HPDE6-E6E7 (cell line): ENCODE results near the gene CRABP1.

Experiments used
- DNase-seq: peaks from one replicate; pipeline ENCODE4 v3.0.0; 2011; ENCODE audit warnings: missing footprints; ENCODE audit errors: extremely low spot score

CRABP1 gene

DNA sequence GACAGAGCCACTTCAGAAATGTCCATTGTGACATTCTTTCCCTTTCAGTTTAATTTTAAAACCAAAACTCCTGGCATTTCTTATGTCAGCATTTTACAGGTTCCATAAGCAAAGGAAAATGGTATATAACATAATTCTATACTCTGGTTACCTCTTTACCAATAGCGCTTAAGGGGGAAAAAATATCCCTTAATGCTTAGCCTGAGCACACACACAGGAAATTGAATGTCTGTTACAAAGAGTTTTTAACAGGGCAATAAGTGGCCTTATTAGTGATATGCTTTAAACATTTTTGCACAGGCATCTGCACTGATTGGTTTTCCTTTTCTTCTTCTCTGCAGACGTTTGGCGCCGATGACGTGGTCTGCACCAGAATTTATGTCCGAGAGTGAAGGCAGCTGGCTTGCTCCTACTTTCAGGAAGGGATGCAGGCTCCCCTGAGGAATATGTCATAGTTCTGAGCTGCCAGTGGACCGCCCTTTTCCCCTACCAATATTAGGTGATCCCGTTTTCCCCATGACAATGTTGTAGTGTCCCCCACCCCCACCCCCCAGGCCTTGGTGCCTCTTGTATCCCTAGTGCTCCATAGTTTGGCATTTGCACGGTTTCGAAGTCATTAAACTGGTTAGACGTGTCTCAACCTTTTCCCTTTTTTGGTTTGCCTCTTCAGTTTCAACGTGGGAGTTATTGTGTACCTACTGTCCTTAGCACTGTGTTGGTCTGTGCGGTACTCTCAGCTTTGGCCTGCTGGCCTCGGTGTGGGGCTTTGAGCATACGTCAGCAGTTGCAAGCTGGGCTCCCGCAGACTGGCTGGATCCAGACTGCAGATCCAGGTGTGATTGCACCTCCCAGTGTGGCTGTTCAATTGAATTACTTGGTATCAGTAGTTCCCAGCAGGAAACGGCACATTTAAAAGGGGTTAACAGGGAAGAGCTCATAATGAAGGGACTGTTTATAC is 7.7 kb downstream of the CRABP1 start:
- DNase-seq: no peak

DNA sequence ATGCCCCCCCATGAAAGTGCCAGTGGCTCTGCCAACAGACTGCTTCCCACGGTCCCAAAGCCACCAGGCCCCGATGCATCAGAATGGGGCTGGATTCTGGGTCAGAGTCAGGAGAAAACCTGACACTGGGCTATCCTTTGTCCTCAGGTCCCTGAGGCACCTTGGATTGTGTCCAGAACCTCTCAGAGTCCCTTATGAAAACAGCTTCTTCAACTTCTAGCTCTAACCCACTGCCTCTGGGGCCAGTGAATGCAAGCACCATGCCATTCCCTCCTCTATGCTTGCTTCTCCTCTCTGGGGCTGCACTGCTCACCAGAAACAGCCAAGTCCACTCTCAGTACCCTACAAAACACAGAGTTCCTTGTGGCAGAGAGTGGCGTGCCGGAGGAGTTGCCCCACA is 9.9 kb downstream of the CRABP1 start:
- DNase-seq: no peak

DNA sequence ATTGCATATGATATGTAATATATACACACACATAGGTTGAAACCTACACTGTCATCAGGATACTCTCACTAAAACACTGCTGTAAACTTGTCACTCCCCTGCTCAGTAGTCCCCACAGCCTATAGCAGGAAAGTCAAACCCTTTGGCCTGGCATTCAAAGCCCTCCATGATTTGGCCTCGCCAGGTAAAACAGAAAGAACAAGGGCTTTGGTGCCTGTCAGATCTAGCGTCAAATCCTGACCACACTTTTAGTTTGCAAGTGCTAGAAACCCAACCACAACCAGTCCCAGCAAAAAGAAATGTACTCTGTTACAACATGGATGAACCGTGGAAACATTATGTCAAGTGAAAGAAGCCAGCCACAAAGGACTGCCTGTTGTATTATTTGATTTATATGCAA is 11.4 kb downstream of the CRABP1 start:
- no peak for DNase-seq

DNA sequence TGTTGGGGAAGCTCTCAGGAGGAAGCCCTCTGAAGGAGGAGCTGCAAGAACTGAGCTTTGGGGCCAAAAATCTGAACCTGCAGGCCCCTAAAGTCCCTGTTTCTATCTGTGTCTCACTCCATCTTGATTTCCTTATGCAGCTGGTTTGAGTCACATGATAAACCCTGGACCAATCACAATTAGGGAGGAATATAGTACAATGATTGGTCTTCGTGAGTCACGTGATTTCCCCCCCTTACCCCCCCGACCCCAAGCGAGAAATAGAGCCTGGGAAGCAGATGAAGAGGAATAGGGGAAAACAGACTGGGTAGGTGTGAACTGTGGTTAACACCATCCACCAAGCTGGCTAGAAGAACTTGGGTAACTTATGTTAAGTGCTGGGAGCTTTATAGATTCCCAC is 12.9 kb downstream of the CRABP1 start:
- DNase-seq: no peak

DNA sequence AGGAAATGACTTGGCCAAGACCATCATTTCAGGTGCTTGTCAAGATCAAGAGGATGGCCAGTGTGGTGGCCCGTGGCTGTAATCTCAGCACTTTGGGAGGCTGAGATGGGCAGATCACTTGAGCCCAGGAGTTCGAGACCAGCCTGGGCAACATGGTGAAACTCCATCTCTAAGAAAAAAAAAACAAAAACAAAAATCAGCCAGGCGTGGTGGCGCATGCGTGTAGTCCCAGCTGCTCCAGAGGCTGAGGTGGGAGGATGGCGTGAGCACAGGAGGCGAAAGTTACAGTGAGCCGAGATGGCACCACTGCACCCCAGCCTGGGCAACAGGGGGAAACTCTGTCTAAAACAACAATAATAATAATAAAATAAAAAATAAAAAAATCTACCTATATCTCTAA is 15.0 kb downstream of the CRABP1 start:
- no peak for DNase-seq

DNA sequence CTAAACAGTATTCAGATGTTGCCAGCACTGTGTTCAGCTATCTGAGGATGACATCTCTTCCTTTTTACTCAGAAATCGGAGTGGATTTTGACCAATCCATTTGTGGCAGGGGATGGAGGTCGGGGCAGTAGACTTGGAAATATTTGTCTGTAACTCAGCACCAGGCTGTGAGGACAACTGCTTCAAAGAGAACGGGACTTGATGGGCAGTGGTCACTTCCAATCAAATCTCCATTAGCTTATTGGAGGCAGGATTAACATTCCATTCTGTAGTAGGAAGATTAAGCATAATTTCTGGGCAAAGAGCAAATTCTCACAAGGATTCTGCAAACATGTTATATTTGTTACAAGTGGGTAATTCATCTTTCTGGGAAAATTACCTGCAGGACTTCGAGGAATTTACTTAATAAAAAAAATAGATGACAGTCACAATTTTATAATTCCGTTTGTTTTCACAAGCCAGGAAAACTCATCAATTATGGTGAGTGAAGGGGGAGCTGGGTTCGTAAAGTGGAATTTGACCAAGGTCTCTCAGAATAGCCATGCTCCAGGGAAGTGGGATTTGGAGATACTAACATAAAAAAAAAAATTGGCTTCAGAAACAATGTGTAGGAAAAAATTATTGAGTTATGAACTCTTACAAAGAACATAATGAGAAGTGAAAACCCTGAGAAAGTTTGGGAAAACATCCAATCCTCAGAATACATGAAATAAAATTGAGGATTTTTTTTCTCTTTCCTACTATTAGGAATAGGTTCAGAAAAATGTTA is 18.1 kb downstream of the CRABP1 start:
- DNase-seq: no peak

DNA sequence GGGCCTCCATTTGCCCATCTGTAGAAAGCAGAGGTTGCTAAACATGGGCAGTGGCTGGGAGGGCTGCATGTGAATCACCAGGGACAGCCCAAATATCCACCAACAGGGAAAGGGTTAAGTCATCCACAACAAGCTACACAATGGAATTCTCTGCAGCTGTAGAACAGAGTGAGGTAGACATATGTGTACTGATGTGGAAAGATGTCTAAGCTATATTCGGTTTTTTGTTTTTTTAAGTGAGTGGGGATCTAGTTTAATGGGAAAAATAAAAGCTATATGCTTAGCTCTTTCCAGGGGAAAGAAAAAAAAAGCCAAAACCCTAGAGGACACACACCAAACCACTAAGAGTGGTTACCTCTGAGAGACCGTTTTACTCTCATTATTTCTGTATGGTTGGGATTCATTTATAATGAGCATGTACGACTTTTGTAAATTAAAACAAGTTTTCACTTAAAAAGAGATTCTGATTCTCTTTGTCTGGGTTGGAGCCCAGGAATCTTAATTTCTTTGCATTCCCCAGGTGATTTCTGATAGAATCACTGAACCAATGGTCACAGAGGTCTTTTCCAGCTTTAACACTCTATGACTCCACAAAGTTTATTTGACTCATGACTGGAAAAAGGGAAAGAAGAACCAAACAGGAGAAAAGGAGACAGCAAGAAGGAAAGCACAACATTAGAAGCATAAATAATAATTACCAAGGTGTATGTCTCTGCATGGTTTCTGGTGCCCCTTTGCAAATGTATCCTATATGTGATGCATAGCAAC is 19.1 kb downstream of the CRABP1 start:
- DNase-seq: no peak

DNA sequence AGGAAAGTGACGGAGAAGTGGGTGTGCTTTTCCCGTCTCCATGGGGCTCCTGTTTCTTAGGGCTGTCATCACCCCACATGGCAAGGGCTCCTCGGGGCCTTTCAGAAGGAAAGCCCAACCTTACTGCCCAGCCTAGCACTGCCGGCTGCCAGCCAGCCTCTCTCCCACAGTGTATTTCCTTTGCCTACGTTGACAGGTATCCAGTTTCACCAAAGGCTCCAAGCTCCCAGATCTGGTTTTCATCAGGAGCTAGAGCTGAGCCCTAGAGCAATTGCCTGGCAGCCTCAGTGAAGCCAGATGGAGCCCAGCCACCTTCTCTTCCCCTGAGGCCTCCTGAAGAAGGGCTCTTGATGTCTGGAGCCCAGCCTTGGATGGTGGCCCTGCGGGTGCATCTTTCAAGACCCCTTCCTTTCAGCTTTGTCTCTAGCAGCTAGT is 20.2 kb downstream of the CRABP1 start:
- DNase-seq: no peak

DNA sequence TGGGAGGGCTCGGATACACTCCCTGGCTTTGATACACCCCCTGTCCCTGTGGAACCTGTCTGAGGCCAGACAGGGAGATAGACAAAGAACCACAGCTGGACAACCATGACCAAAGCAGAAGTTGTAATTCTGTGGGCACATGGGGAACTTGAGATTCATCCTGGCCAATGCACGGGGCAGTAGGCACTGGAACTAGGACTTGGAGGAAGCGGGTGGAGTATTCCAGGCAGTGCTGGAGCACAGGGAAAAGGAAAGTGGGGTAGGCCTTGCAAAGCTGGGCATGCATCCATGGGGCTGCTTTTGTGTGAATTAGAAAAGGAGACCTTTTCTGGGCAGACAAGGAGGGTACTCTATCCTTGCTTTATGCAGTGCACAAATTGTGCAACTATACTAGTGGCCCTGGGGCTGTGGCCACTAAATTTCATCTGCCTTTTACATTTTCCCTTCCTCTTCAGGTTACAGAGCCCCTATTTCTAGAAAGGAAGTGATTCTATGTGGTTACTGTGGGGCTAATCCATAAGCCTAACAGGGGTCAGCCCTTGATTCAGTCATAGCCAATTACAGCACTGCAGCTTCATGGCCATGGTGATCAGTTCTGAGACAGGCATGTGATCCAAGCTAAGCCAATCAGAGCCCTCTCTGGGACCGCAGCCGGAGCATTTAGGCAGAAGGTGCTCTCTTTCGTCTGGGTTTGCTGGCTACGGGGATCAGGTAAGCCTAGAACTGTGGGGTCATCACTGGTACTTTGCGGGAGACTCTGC is 21.0 kb downstream of the CRABP1 start:
- no peak for DNase-seq

DNA sequence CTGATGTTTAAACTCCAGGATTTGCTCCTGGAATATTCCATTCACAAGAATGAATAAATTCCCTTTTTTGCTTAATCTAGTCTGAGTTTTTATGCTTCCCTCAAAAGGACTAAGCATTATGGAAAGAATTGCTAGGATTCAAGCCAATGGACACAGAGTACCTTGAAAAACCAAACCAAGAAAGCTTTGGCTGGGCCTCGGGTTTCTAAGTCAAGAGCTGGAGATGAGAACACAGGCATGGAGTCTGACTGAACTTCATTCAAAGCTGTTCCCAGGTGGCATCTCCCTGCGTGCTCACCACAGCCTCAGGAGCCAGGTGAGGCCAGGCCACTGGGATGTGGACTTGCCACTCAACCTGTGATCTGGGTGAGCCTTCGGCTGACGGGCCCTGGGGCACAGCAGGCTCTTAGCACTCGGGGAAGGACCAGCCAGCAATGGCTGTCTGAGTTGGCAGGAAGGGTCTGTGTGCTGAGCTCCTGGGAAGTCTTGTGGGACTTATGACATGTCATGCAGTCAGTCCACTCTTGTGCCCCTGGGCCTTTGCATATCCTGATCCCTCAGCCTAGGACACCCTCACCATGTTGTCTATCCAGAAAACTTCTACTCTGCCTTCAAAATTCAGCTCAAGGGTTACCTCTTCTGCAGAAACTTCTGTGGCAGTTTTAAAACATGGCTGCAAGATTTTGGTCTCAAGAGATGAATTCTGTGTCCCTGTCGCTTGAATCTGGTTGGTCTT is 21.8 kb downstream of the CRABP1 start:
- DNase-seq: no peak

DNA sequence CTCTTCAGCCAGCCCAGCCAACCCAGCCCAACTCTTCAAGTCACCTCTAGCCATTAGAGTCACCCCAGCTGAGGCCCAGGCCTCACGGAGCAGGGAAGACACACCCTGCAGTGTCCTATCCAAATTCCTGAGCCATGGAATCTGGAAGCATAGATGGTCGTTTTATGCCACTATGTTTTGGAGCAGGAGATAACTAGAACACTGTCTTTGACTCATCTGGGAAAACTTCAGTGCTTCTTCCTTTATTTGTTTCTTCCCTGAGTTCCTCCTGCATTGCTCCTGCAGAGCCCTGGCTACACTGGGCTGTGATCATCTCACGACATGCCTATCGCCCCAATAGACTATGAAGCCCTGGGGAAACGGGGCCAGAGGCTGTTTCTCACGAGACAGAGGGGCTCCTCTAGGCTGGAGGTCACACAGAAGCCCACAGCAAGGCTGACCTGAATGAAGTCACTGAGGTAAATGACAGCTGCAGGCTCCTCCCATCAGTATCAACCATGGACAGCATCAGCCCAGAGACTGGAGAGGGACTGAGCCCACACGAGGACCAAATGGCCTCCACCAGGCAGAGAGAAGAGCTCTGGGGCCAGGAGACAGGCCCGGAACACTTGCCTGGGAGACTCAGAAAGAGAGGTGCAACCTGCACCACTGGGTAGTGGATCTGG is 22.7 kb downstream of the CRABP1 start:
- DNase-seq: no peak

DNA sequence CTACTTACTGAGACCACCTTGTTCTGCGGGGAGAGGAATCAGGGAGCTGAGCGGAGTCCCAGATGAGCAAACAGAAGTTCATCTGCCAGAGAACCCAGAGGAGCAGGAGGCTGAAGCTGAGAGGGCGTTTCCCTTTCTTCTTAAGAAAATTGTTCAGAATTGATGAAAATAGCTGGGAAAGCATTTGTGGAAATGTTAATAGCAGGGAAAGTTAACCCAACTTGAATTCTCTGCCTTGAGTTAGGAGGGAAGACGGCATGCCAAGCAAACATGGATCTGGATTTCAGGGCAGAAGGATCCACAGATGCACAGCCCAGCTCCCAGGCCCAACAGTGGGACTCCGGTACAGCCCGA is 23.2 kb downstream of the CRABP1 start:
- DNase-seq: no peak

DNA sequence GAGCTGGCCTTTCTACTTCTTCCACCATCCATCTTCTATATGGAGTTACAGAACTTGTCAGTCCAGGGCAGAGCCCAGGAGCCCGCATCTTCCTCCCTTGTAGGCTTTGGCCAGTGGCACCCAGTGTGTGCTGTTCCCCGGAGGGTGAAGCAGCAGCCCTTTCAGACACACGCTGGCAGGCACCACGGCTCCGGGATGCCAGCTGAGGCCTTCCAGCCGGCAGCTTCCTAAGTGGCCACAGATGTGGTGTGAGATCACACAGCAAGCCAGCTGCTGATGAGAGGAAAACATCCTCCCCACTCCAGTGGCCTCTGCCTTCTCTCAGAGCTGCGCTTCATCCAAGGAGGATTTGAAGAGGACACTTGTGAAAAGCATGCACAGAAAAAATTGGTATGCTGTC is 24.1 kb downstream of the CRABP1 start:
- no peak for DNase-seq

DNA sequence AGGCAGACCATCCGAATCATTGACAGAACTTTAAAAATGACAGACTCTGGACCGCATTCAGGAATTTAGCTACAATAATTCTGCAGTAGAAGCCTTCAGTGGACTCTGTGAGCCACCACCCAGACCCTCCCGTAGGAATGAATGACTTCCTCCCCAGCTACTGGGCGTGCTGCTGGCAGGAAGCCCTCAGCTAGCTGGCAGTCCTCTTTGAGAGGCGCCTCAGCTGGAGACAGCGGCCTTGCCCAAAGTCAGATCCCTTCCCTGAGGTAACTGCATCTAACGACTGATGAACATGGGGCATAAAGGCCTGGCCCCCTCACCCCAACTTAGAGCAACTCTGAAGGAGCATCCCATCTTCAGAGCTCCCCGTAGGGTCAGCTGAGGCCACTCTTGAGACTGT is 25.8 kb downstream of the CRABP1 start:
- no peak for DNase-seq

DNA sequence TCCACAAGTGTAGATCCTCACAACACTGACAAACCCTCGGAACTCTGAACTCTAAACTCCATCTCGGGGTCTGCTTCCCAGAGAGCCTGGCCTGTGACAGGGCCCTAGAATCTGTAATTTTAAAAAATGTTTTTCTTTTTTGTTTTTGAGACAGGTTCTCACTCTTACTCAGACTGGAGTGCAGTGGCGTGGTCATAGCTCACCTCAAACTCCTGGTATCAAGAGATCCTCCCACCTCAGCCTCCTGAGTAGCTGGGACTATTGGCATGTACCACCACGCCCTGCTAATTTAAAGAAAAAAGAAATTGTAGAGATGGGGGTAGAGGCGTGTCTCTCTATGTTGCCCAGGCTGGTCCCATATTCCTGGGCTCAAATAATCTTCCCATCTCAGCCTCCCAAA is 26.2 kb downstream of the CRABP1 start:
- no peak for DNase-seq

DNA sequence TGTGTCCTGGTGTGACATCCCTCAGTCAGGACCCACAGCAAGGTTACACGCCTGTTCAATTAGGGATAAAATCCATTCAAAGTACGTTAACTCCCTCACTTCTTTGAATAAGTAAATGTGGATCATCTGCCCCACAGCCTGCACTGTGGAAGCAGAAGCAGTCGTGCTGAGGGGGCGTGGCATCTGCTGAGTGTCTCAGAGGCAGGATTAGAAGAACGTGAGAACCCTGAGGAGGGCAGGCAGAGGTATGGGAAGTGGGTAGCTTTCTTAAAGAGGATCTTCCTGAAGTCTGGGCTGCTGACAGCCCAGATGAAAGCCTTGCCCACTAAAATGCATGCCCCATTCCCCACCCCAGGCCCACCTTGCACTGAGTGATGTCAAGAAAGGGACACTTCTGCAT is 28.5 kb downstream of the CRABP1 start:
- no peak for DNase-seq

DNA sequence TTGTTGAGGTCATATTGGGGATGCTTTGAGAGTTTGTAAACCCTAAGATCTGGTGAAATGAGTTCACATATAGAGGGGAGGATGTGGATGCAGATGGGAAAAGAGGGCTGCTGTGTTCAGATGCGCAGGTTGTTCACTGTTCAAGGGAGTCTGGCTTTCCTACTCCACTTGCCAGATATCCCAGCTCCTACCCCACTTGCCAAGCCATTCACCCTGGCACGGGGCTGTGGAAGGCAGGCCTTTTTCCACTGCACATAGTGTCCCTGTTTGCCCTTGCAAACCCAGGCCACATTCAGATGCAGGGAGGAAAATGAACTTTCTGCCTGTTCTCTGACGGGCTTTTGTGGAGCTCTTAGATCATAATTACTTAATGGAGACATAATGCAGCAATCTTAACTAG is 29.0 kb downstream of the CRABP1 start:
- DNase-seq: no peak

DNA sequence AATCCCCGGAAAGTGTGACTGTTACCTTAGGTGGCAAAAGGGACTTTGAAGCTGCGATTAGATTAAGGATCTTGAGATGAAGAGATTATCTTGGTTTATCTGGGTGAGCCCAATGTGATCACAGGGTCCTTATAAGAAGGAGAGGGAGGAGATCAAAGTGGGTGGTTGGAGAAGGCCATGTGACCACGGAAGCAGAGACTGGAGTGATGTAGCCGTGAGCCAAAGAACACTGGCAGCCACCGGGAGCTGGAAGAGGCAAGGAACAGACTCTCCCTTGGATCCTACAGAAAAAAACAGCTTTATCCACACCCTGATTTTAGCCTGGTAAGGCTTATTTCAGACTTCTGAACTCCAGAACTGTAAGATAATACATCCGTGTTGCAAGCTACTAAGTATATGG is 29.9 kb downstream of the CRABP1 start:
- DNase-seq: no peak

DNA sequence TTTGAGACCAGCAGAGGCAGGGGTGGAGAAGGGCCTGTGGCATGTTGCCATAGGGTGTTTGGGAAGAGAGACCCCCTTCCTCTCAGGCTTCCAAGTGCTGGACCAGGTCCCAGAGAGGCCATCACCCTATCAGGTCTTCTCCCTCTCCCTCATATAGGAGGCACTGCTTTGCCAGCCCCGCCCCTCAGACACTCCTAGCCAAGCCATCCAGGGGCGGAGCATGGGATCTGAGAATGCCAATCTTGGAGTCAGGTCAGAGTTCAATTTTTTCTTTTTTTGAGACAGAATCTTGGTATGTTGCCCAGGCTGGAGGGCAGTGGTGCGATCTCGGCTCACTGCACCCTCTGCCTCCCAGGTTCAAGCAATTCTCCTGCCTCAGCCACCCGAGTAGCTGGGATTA is 32.7 kb downstream of the CRABP1 start:
- DNase-seq: no peak
